Kidney (tissue), 14 donors: ENCODE results near the gene SLC25A44. TPM values are rescaled to one million over a fixed set of nuclear protein-coding genes. Genes with fewer than 3 reads are reported as not detected.

Experiments
- DNase-seq, 5 donors: peaks; one replicate each; pipeline ENCODE4 v3.0.0-alpha.2; 2013 to 2020
- FAIRE-seq: peaks from 2 replicates; lab custom pipeline; 2012; peaks lifted over from hg19 to GRCh38; lab: Jason Lieb, UNC
- H3K27ac ChIP-seq, 2 donors: one replicate each; pipeline ENCODE4 v1.7.0; 2013; ENCODE audit warnings: low read depth in 2 of 2, low read length in 2 of 2, inconsistent platforms in 1 of 2
- H3K27me3 ChIP-seq: one replicate; pipeline ENCODE4 v1.7.1; 2013; ENCODE audit warnings: low read length, inconsistent platforms; ENCODE audit not compliant: control insufficient read depth, insufficient read depth
- H3K36me3 ChIP-seq, 3 donors: one replicate each; pipeline versions ENCODE4 v1.7.0 to v1.7.1; 2013; ENCODE audit warnings: low read length in 3 of 3, control low read depth in 1 of 3, inconsistent platforms in 1 of 3; ENCODE audit not compliant: insufficient read depth in 3 of 3, control insufficient read depth in 2 of 3
- H3K4me1 ChIP-seq, 3 donors: one replicate each; pipeline versions ENCODE4 v1.7.0 to v1.7.1; 2013; ENCODE audit warnings: low read length in 3 of 3, inconsistent platforms in 1 of 3, low read depth in 1 of 3; ENCODE audit not compliant: control insufficient read depth in 2 of 3, insufficient read depth in 2 of 3
- H3K4me3 ChIP-seq, 3 donors: one replicate each; pipeline versions ENCODE4 v1.7.0 to v1.8.1; 2013; ENCODE audit warnings: low read length in 3 of 3, control low read depth in 1 of 3, inconsistent platforms in 1 of 3
- H3K9ac ChIP-seq, 3 donors: one replicate each; pipeline versions ENCODE4 v1.7.0 to v1.7.1; 2013; ENCODE audit warnings: low read length in 3 of 3, control low read depth in 1 of 3, inconsistent platforms in 1 of 3
- H3K9me3 ChIP-seq, 3 donors: one replicate each; pipeline versions ENCODE4 v1.7.0 to v1.7.1; 2013; ENCODE audit warnings: low read length in 3 of 3, control low read depth in 1 of 3, inconsistent platforms in 1 of 3; ENCODE audit not compliant: control insufficient read depth in 2 of 3, insufficient read depth in 1 of 3
- CTCF ChIP-seq: IDR thresholded peaks from 3 replicates; pipeline ENCODE4 v1.5.1; 2012; ENCODE audit warnings: mild to moderate bottlenecking, moderate library complexity, borderline replicate concordance; ENCODE audit not compliant: insufficient read depth; ENCODE audit errors: extremely low read depth
- intact Hi-C: fragments of 100-400 bp; cut with DNase I; formaldehyde crosslinking; loops from one replicate; pipeline ENCODE4 v1.11.1; 2022
- polyA plus RNA-seq: library from polyadenylated mRNA; stranded (reverse); fragments of 350-450 nt; fragmentation: Illumina TruSeq; extraction: RNeasy Lipid Tissue Mini Kit (QIAGEN cat#74804); gene quantifications from one replicate; pipeline ENCODE4 v1.2.3, GENCODE V29; 2014; ENCODE audit warnings: low read depth, low replicate concordance; ENCODE audit not compliant: insufficient read depth
- total RNA-seq: library from RNA; stranded (reverse); fragmentation: NEBNext Ultra II Directional; extraction: Animal tissue kit (Norgen Biotek cat#: 25700); gene quantifications from one replicate; pipeline ENCODE4 v1.2.1, GENCODE V29; 2021
- donor health status: control.
- donor health status: control.
- donor health status: control.
- donor health status: control.
- donor health status: control.
- donor health status: DM: yes; HTN: yes; CAD: no.
- donor health status: Normal renal cell carcinoma (clear cell type).

Gene SLC25A44
- total and polyA plus RNA-seq, 2 donors from 2014 or later = 28.1 to 29.0 TPM

GRCh38 chr1:156233426-156234127 is 39.7 kb downstream of the SLC25A44 start:
- no peak overlapping the region for H3K27ac ChIP-seq
- H3K36me3 ChIP-seq = peaks cover 5 to 33% (median 19%) of the 10 kb centered on the region in 3 donors
- no peaks in the 10 kb centered on the region for H3K9me3 ChIP-seq
- no peak overlapping the region for H3K9ac ChIP-seq
- intact Hi-C loops = no loop called here
- FAIRE-seq (no peak), DNase-seq (no peak)
- no peaks in the 10 kb centered on the region for H3K4me1 ChIP-seq
- TF ChIP-seq CTCF = no peak
- H3K27me3 ChIP-seq = no peaks in the 10 kb centered on the region
- no peak overlapping the region for H3K4me3 ChIP-seq

GRCh38 chr1:156236164-156236563 is 42.3 kb downstream of the SLC25A44 start:
- Histone ChIP-seq H3K4me1 (no peaks in the 10 kb centered on the region), H3K27ac (no peak overlapping the region), H3K9me3 (no peaks in the 10 kb centered on the region), H3K27me3 (no peaks in the 10 kb centered on the region), H3K36me3 (peaks cover 5 to 41% (median 21%) of the 10 kb centered on the region in 3 donors), H3K9ac (no peak overlapping the region), H3K4me3 (no peak overlapping the region)
- intact Hi-C loops = no loop called here
- no peak for TF ChIP-seq CTCF
- FAIRE-seq = no peak
- DNase-seq = no peak

- H3K4me1 ChIP-seq = no peaks in the 10 kb centered on the region
- intact Hi-C loops = no loop called here
- FAIRE-seq = no peak
These were observed 44.3 kb downstream of the SLC25A44 start for GRCh38 chr1:156238248-156238647.

More at GRCh38 chr1:156238248-156238647, 44.3 kb downstream of the SLC25A44 start:
- Histone ChIP-seq H3K4me3 (no peak overlapping the region), H3K9ac (no peak overlapping the region), H3K27me3 (no peaks in the 10 kb centered on the region), H3K36me3 (peaks cover 5 to 44% (median 21%) of the 10 kb centered on the region in 3 donors), H3K9me3 (no peaks in the 10 kb centered on the region), H3K27ac (no peak overlapping the region)
- no peak for TF ChIP-seq CTCF
- no peak for DNase-seq
